AG04449 (cell line): ENCODE measurements around the gene VPS4A.
"Not testable (repeated sequence)": the region's sequence is repeated elsewhere in the genome, so short reads cannot be mapped to it uniquely, and the experiment has no call there.

ENCODE experiments used
- CTCF ChIA-PET: fragments of 350-600 bp; formaldehyde crosslinking; extraction: SDS; loops from one replicate; lab custom pipeline; 2021; ENCODE audit warnings: antibody characterized with exemption; lab: Yijun Ruan, JAX
- POLR2A ChIA-PET: fragments of 400-600, 350-600 bp; formaldehyde crosslinking; extraction: SDS; loops from one replicate; lab custom pipeline; 2020; ENCODE audit warnings: antibody characterized with exemption, inconsistent platforms; lab: Yijun Ruan, JAX
- DNase-seq: peaks from one replicate; pipeline ENCODE4 v3.0.0-alpha.2; 2010; ENCODE audit warnings: low read depth, low spot score
- H3K4me3 ChIP-seq: 2 replicates; pipeline ENCODE4 v1.5.1; 2011; ENCODE audit warnings: low read depth, mild to moderate bottlenecking, control low read depth, low read length
- CTCF ChIP-seq: IDR thresholded peaks from one replicate; pipeline ENCODE4 v1.5.1; 2011; ENCODE audit warnings: mild to moderate bottlenecking, moderate library complexity, low read length, control low read depth, inconsistent platforms; ENCODE audit not compliant: insufficient read depth; ENCODE audit errors: missing control alignments

VPS4A gene

GRCh38 chr16:69286941-69287713 lies 24.0 kb upstream of the VPS4A start:
- DNase-seq, result no peak

GRCh38 chr16:69291657-69292056 lies 19.5 kb upstream of the VPS4A start:
- POLR2A ChIA-PET, DNase-seq, H3K4me3 ChIP-seq: not testable (repeated sequence)
- CTCF ChIA-PET, result interaction anchor here (0.7 to 1.5 kb wide), 4 partner anchors 19 to 139 kb away, joined by 3 to 5 read pairs (median 3); partner anchors contain the start of gene SNTB2

More at GRCh38 chr16:69286941-69287713, 24.0 kb upstream of the VPS4A start:
- peak; percentile 13 for TF ChIP-seq CTCF
- H3K4me3 ChIP-seq, result no peak overlapping the region
- POLR2A ChIA-PET, result no interaction called here
- CTCF ChIA-PET, result interaction anchor here (0.6 to 8.2 kb wide), 26 partner anchors 9 to 385 kb away, joined by 3 to 201 read pairs (median 4); partner anchors contain the start of genes CHTF8, SNTB2 and UTP4

- DNase-seq, result no peak
- POLR2A ChIA-PET, result no interaction called here
- CTCF ChIA-PET, result interaction anchor here (1.1 kb wide), 1 partner anchor 143 kb away, joined by 7 read pairs; no protein-coding TSS in a partner anchor
- H3K4me3 ChIP-seq, result no peak overlapping the region
- TF ChIP-seq CTCF, result no peak
These were observed 17.7 kb upstream of the VPS4A start for GRCh38 chr16:69293401-69293800.

- no peak for TF ChIP-seq CTCF
- ChIA-PET POLR2A (no interaction called here), CTCF (interaction anchor here (2.4 kb wide), 1 partner anchor 144 kb away, joined by 8 read pairs; no protein-coding TSS in a partner anchor)
- H3K4me3 ChIP-seq, result no peak overlapping the region
- no peak for DNase-seq
These were observed 17.1 kb upstream of the VPS4A start for GRCh38 chr16:69294051-69294450.

GRCh38 chr16:69296771-69297170 lies 14.4 kb upstream of the VPS4A start:
- POLR2A ChIA-PET, H3K4me3 ChIP-seq, DNase-seq: not testable (repeated sequence)
- CTCF ChIA-PET, result interaction anchor here (2.4 kb wide), 1 partner anchor 147 kb away, joined by 8 read pairs; no protein-coding TSS in a partner anchor

GRCh38 chr16:69298261-69298660 lies 12.9 kb upstream of the VPS4A start:
- no peak for DNase-seq
- CTCF ChIA-PET, result interaction anchor here (0.8 kb wide), 1 partner anchor 12 kb away, joined by 3 read pairs; no protein-coding TSS in a partner anchor
- no peak overlapping the region for H3K4me3 ChIP-seq
- POLR2A ChIA-PET, result no interaction called here
- TF ChIP-seq CTCF, result no peak

GRCh38 chr16:69301187-69301586 lies 10.0 kb upstream of the VPS4A start:
- ChIA-PET POLR2A (no interaction called here), CTCF (interaction anchor here (0.7 to 2.8 kb wide), 5 partner anchors 9 to 151 kb away, joined by 3 to 12 read pairs (median 10); no protein-coding TSS in a partner anchor)
- no peak for TF ChIP-seq CTCF

More at GRCh38 chr16:69301187-69301586, 10.0 kb upstream of the VPS4A start:
- DNase-seq, result no peak
- H3K4me3 ChIP-seq, result no peak overlapping the region
